Activated CD4-positive, alpha-beta T cell treated with anti-CD3 and anti-CD28 coated beads, Interleukin-2, amount 10 ng/mL, durations not matched to agents 7 days and 5 days (primary cell): ENCODE measurements around the gene HEMK1. TPM values are rescaled to one million over a fixed set of nuclear protein-coding genes. Genes with fewer than 3 reads are reported as not detected.

Source experiments
- CTCF ChIA-PET: fragments of 350-600 bp; sonication (Branson Sonifier 250); formaldehyde crosslinking; loops from one replicate; lab custom pipeline; 2021; ENCODE audit warnings: antibody characterized with exemption; lab: Charles Lee
- POLR2A ChIA-PET: fragments of 350-600 bp; sonication (Branson Sonifier 250); formaldehyde crosslinking; loops from one replicate; lab custom pipeline; 2021; ENCODE audit warnings: antibody characterized with exemption; lab: Charles Lee
- DNase-seq: peaks from one replicate; pipeline ENCODE4 v3.0.0-alpha.2; 2020
- H3K27ac Mint-ChIP-seq: one replicate; pipeline ENCODE4 v1.8.0; 2021; ENCODE audit warnings: mild to moderate bottlenecking, moderate library complexity, mixed read lengths
- H3K27me3 Mint-ChIP-seq: one replicate; pipeline ENCODE4 v1.8.0; 2021; ENCODE audit warnings: mixed read lengths
- H3K36me3 Mint-ChIP-seq: one replicate; pipeline ENCODE4 v1.8.0; 2021; ENCODE audit warnings: low read depth, mixed read lengths
- H3K4me1 Mint-ChIP-seq: one replicate; pipeline ENCODE4 v1.8.0; 2021; ENCODE audit warnings: mixed read lengths
- H3K4me3 Mint-ChIP-seq: one replicate; pipeline ENCODE4 v1.8.0; 2021; ENCODE audit warnings: mild to moderate bottlenecking, moderate library complexity, mixed read lengths
- H3K9me3 Mint-ChIP-seq: one replicate; pipeline ENCODE4 v1.8.0; 2021; ENCODE audit warnings: mixed read lengths
- total RNA-seq, 2 experiments: library from RNA; stranded (reverse); gene quantifications; one replicate each; pipeline ENCODE4 v1.2.3, GENCODE V29; 2021

Gene HEMK1
- total RNA-seq, 2 experiments from 2014 or later: 42.3 to 49.0 TPM

GRCh38 chr3:50533807-50534461, 35.4 kb upstream of the HEMK1 start:
- H3K27ac Mint-ChIP-seq: no peak overlapping the region

DNA sequence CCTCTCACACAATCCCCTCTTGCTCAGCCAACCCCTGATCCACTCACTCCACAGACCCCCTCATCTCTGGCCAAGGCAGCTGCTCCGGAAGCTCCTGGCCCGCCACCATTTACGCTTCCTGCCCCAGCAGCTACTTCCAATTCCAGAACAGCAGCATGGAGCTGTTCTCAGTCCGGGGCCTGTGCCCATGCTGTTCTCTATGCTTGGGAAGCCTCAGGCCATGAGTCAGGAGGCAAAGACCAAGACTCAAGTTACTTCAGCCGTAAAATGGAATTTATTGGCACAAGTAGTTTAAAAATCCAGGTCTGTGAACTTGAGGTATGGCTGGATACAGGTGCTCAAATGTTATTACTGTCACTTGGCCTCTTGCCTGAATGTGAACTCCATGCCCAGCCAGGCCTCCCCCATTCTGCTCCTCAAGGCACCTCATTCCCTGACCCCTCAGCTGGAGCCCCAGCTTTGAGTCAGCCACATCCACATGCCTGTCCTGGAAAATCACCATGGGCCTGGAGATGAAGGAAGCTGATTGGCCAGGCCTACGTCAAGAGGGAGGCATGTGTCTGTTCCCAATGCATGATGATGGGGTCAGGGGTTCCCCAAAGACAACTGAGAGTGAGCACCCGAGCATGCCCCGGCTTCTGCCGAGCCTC, 34.5 kb upstream of the HEMK1 start:
- no peaks in the 10 kb centered on the region for H3K4me1 Mint-ChIP-seq
- no peaks in the 10 kb centered on the region for H3K36me3 Mint-ChIP-seq
- H3K4me3 Mint-ChIP-seq: no peak overlapping the region
- DNase-seq: no peak
- peaks cover 33% of the 10 kb centered on the region for H3K27me3 Mint-ChIP-seq
- no peaks in the 10 kb centered on the region for H3K9me3 Mint-ChIP-seq
- ChIA-PET POLR2A (no interaction called here), CTCF (interaction anchor here (1.0 kb wide), 1 partner anchor 22 kb away, joined by 3 read pairs; no protein-coding TSS in a partner anchor)
- H3K27ac Mint-ChIP-seq: no peak overlapping the region

More at GRCh38 chr3:50533807-50534461, 35.4 kb upstream of the HEMK1 start:
- peaks cover 35% of the 10 kb centered on the region for H3K27me3 Mint-ChIP-seq
- no peak overlapping the region for H3K4me3 Mint-ChIP-seq
- CTCF ChIA-PET: interaction anchor here (1.0 kb wide), 1 partner anchor 23 kb away, joined by 3 read pairs; no protein-coding TSS in a partner anchor
- no peaks in the 10 kb centered on the region for H3K36me3 Mint-ChIP-seq
- H3K9me3 Mint-ChIP-seq: no peaks in the 10 kb centered on the region
- no peaks in the 10 kb centered on the region for H3K4me1 Mint-ChIP-seq
- POLR2A ChIA-PET: no interaction called here
- no peak for DNase-seq

DNA sequence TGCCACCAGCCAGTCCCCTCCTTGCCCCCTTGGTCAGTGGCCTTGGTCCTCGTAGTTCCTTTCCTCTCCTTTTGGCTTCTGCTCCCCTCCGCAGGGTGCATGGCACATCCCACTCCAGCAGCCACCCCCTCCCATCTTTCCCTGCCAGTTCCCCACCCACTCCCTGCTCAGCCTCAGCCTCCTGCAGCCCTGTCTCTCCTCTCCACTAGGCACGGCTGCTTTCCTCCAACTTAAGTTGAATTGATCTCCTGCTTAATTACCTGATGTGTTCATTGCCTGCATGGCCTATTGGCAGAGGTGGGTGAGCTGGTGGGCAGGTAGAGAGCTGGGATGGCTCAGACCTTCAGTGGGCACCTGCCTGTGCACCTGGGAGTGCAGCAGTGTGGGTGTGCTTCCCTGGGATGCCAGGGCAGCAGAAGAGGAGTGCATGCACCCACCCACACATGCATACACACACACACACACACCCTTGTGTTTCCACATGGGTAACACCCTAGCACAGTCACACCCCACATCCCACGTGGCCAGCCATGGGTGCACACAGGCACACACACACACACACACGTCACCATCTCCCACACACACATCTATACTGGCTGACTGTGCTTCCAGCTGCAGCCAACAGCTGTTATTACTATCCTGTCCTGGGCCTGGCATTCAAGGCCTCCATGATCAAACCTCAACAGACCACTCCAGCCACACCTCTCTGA, 32.7 kb upstream of the HEMK1 start:
- CTCF ChIA-PET: interaction anchor here (1.6 to 2.2 kb wide), 3 partner anchors 13 to 99 kb away, joined by 3 to 5 read pairs (median 4); no protein-coding TSS in a partner anchor
- Mint-ChIP-seq H3K9me3 (no peaks in the 10 kb centered on the region), H3K27me3 (peaks cover 23% of the 10 kb centered on the region), H3K4me1 (no peaks in the 10 kb centered on the region), H3K36me3 (no peaks in the 10 kb centered on the region), H3K4me3 (no peak overlapping the region), H3K27ac (no peak overlapping the region)
- DNase-seq: no peak
- POLR2A ChIA-PET: interaction anchor here (0.5 kb wide), 1 partner anchor 32 kb away, joined by 3 read pairs; no protein-coding TSS in a partner anchor

DNA sequence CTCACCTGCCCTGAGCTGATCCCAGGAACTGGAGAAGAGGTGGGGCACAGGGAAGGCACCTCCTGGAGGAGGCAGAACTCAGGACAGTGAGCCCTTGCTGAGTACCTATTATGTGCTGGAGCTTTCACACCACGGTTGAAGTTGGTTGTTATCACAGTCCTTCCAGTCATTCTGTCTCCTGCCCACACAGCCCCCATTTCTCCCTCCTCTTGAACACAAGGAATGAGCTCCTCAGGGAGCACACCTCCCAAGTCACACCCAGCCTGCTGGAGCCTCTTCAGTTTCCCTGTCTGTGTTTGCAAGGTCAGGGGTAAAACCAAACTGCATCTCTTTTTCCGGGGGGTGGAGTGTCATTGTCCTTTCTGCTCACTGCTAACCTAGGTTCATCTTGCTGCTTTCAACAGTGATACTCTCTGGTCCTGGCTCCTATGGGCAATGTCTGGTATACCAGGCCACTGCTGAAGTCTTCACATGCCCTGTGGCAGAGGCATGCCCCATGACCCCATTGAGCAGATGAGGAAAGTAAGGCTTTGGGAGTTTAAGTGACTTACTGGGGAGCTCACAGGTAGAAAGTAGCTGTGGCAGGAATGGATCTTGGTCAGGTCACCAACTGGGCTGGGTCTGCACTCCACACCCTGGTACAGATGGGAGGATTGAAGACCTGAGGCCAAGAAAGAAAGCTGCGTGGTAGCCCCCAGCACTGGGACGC, 31.7 kb upstream of the HEMK1 start:
- ChIA-PET POLR2A (no interaction called here), CTCF (interaction anchor here (1.0 to 2.2 kb wide), 3 partner anchors 12 to 100 kb away, joined by 3 to 5 read pairs (median 4); no protein-coding TSS in a partner anchor)
- Mint-ChIP-seq H3K9me3 (no peaks in the 10 kb centered on the region), H3K27ac (no peak overlapping the region), H3K36me3 (no peaks in the 10 kb centered on the region), H3K4me1 (no peaks in the 10 kb centered on the region), H3K27me3 (peaks cover 18% of the 10 kb centered on the region), H3K4me3 (no peak overlapping the region)
- no peak for DNase-seq

- H3K4me1 Mint-ChIP-seq: no peaks in the 10 kb centered on the region
- CTCF ChIA-PET: interaction anchor here (1.5 kb wide), 1 partner anchor 10 kb away, joined by 7 read pairs; no protein-coding TSS in a partner anchor
- POLR2A ChIA-PET: no interaction called here
These were observed 29.7 kb upstream of the HEMK1 start for GRCh38 chr3:50539356-50540286.

DNA sequence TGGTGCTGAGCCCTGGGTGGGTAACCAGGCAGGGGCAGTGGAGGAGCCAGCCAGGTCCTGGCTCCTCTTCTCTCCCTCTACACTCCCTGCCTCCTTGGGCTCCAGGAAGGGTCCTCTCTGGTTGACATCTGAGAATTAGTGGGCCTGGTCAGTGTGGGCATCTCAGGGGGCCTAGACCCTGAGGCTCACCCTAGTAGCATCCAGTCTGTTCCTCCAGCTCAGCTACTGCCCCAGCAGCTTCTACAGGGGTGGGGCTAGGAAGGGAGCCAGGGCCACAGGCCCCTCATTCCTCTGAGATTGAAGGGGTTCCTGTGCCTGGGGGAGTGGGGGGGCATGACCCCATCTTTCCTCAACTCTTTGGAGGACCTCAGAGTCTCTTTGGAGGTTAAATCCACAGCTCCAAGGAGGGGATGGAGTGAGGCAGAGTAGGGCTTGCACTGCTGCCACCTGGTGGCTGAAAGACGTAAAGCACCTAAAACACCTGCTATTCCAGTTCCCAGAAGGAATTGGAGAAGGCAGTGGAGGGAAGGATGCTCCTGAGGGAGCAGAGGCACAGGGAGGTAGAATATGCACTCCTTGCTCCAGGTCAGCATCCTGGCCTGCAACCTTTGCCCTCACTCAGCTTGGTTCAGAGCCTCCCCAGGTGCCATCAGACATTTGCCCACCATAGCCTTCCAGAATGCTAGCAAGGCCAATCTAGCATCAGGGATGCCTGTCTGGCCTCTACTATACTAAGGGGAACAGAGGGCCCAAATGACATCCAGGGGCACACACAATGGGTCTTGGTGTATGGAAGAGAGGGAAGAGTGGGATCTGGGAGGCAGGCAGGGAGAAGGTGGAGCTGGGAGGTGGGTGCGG, 26.9 kb upstream of the HEMK1 start:
- no peak overlapping the region for H3K27ac Mint-ChIP-seq
- no peak overlapping the region for H3K4me3 Mint-ChIP-seq
- ChIA-PET POLR2A (no interaction called here), CTCF (interaction anchor here (0.6 to 2.4 kb wide), 25 partner anchors 9 to 1161 kb away, joined by 3 to 20 read pairs (median 4); partner anchors contain the start of genes C3orf18 and HEMK1)
- H3K27me3 Mint-ChIP-seq: peaks cover 16% of the 10 kb centered on the region
- DNase-seq: peak; percentile 64
- no peaks in the 10 kb centered on the region for H3K36me3 Mint-ChIP-seq
- H3K9me3 Mint-ChIP-seq: no peaks in the 10 kb centered on the region
- no peaks in the 10 kb centered on the region for H3K4me1 Mint-ChIP-seq

More at GRCh38 chr3:50539356-50540286, 29.7 kb upstream of the HEMK1 start:
- no peak for DNase-seq
- H3K27ac Mint-ChIP-seq: no peak overlapping the region
- H3K36me3 Mint-ChIP-seq: no peaks in the 10 kb centered on the region
- no peaks in the 10 kb centered on the region for H3K9me3 Mint-ChIP-seq
- peaks cover 16% of the 10 kb centered on the region for H3K27me3 Mint-ChIP-seq
- no peak overlapping the region for H3K4me3 Mint-ChIP-seq

GRCh38 chr3:50545781-50546180, 23.5 kb upstream of the HEMK1 start:
- DNase-seq: no peak
- CTCF ChIA-PET: no interaction called here
- Mint-ChIP-seq H3K36me3 (no peaks in the 10 kb centered on the region), H3K4me1 (no peaks in the 10 kb centered on the region), H3K4me3 (no peak overlapping the region), H3K9me3 (no peaks in the 10 kb centered on the region), H3K27me3 (peaks cover 6% of the 10 kb centered on the region), H3K27ac (no peak overlapping the region)
- POLR2A ChIA-PET: no interaction called here

DNA sequence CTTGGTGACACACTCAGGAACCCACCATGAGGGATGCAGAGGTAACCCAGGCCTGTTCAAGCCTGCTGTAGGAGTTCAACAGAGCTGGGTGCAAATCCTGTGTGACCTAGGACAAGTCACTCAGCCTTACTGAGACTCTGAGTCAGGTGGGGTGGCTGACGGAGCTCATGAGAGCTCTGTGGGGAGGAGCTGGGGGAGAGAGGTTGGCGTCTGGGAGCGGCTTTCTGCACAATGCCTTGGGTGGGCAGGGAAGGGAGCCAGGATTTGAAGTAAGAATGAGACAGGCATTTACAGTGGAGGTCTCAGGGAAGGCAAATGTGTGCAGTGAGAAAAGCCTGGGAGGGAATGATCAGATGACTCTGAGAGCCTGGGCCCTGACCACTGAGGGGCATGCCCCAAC, 20.1 kb upstream of the HEMK1 start:
- no peaks in the 10 kb centered on the region for H3K9me3 Mint-ChIP-seq
- H3K27me3 Mint-ChIP-seq: no peaks in the 10 kb centered on the region
- H3K36me3 Mint-ChIP-seq: no peaks in the 10 kb centered on the region
- no peak overlapping the region for H3K4me3 Mint-ChIP-seq
- POLR2A ChIA-PET: no interaction called here
- no peak overlapping the region for H3K27ac Mint-ChIP-seq
- no peak for DNase-seq
- H3K4me1 Mint-ChIP-seq: peaks cover under 1% of the 10 kb centered on the region
- CTCF ChIA-PET: interaction anchor here (1.1 to 2.3 kb wide), 7 partner anchors 9 to 110 kb away, joined by 3 to 10 read pairs (median 4); partner anchors contain the start of gene C3orf18

DNA sequence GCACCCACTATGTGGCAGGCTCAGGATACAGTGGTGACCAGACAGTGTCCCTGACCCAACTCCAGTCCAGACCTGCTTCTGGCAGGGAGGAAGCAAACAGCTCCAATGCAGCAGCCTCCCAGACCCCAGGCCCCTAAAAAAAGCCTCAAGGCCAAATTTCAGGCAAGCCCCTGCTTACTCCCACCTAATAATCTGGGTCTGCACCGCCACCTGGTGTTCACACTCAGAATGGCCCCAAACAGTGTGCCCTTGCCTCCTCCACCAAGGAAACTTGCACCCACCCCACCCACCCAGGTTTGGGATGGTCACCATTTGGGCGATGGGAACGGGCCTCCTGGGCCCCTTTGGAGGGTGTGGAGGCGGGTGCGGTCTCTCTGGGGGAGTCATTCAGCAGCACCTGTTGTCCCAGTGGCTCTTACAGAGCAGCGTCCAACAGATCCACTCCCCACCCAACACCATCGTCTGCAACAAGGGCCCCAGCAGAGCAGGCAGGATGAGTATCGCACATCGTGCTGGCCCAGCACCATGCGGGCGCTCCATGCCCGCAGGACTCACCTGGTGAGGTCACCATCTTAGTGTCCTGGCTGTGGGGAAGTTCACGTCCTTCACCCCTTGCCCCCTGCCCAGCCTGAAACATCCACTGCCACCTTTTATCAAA, 19.1 kb upstream of the HEMK1 start:
- H3K9me3 Mint-ChIP-seq: no peaks in the 10 kb centered on the region
- H3K36me3 Mint-ChIP-seq: no peaks in the 10 kb centered on the region
- H3K4me3 Mint-ChIP-seq: no peak overlapping the region
- no peaks in the 10 kb centered on the region for H3K27me3 Mint-ChIP-seq
- H3K27ac Mint-ChIP-seq: no peak overlapping the region
- CTCF ChIA-PET: interaction anchor here (1.1 to 2.3 kb wide), 7 partner anchors 10 to 201 kb away, joined by 3 to 10 read pairs (median 4); partner anchors contain the start of gene C3orf18
- DNase-seq: peak; percentile 75
- POLR2A ChIA-PET: no interaction called here
- peaks cover 9% of the 10 kb centered on the region for H3K4me1 Mint-ChIP-seq

- H3K9me3 Mint-ChIP-seq: no peaks in the 10 kb centered on the region
- no peak for DNase-seq
- H3K4me3 Mint-ChIP-seq: no peak overlapping the region
- no peaks in the 10 kb centered on the region for H3K36me3 Mint-ChIP-seq
- no peak overlapping the region for H3K27ac Mint-ChIP-seq
- H3K4me1 Mint-ChIP-seq: peaks cover 9% of the 10 kb centered on the region
- ChIA-PET CTCF (interaction anchor here (0.7 to 2.3 kb wide), 5 partner anchors 9 to 202 kb away, joined by 3 to 10 read pairs (median 4); partner anchors contain the start of gene C3orf18), POLR2A (no interaction called here)
- H3K27me3 Mint-ChIP-seq: no peaks in the 10 kb centered on the region
These were observed 18.2 kb upstream of the HEMK1 start for GRCh38 chr3:50551054-50551659.
